Thymus (tissue), 11 donors: ENCODE data around the gene CRCP. TPM values are rescaled to one million over a fixed set of nuclear protein-coding genes. Genes with fewer than 3 reads are reported as not detected.
"Not testable (repeated sequence)": the region's sequence is repeated elsewhere in the genome, so short reads cannot be mapped to it uniquely, and the experiment has no call there.

Experiments used
- DNase-seq, 9 donors: peaks; one replicate each; pipeline ENCODE4 v3.0.0-alpha.2; 2013; ENCODE audit warnings: low spot score in 9 of 9, low read depth in 6 of 9, missing footprints in 1 of 9
- H3K27ac ChIP-seq, 2 donors: one replicate each; pipeline ENCODE4 v1.5.1; 2013; ENCODE audit warnings: control low read depth in 1 of 2, low read depth in 1 of 2, low read length in 1 of 2, mild to moderate bottlenecking in 1 of 2, moderate library complexity in 1 of 2
- H3K27me3 ChIP-seq, 2 donors: one replicate each; pipeline ENCODE4 v1.5.1; 2013; ENCODE audit warnings: low read length in 1 of 2; ENCODE audit not compliant: control insufficient read depth in 2 of 2, insufficient read depth in 1 of 2
- H3K36me3 ChIP-seq, 2 donors: one replicate each; pipeline ENCODE4 v1.5.1; 2013; ENCODE audit warnings: low read length in 1 of 2, mild to moderate bottlenecking in 1 of 2, moderate library complexity in 1 of 2; ENCODE audit not compliant: control insufficient read depth in 2 of 2, insufficient read depth in 2 of 2
- H3K4me1 ChIP-seq, 2 donors: one replicate each; pipeline ENCODE4 v1.5.1; 2013; ENCODE audit warnings: low read length in 2 of 2; ENCODE audit not compliant: control insufficient read depth in 2 of 2, insufficient read depth in 2 of 2
- H3K4me3 ChIP-seq, 2 donors: one replicate each; pipeline ENCODE4 v1.5.1; 2013; ENCODE audit warnings: low read length in 2 of 2, control low read depth in 1 of 2, mild to moderate bottlenecking in 1 of 2
- H3K9me3 ChIP-seq, 2 donors: one replicate each; pipeline ENCODE4 v1.5.1; 2013; ENCODE audit warnings: low read length in 1 of 2, mild to moderate bottlenecking in 1 of 2; ENCODE audit not compliant: control insufficient read depth in 2 of 2, insufficient read depth in 1 of 2
- WGBS: extraction: QIAGEN DNeasy Blood & Tissue Kit; methylation state at CpG from one replicate; pipeline ENCODE4 v1.1.7; 2013; 5-methylcytosine and 5-hydroxymethylcytosine counted together
- polyA plus RNA-seq: library from polyadenylated mRNA; stranded (reverse); fragments of 200-250 nt; gene quantifications from one replicate; pipeline ENCODE4 v1.2.3, GENCODE V29; 2013
- total RNA-seq: library from RNA; stranded (reverse); fragments of 120-200 nt; gene quantifications from one replicate; pipeline ENCODE4 v1.2.4, GENCODE V29; 2013
- donor health status: healthy.

CRCP gene
- total and polyA plus RNA-seq, 2 donors, result 18.8 to 23.6 TPM

GRCh38 chr7:66143876-66144332 is 29.3 kb downstream of the CRCP start:
- peaks cover 41 to 59% of the 10 kb centered on the region in 2 donors for H3K36me3 ChIP-seq

GRCh38 chr7:66145400-66146104 is 30.9 kb downstream of the CRCP start:
- no peaks in the 10 kb centered on the region for H3K9me3 ChIP-seq
- 97% methylated on average over 17 of the region's 17 CpGs for WGBS
- no peaks in the 10 kb centered on the region for H3K27me3 ChIP-seq
- H3K4me1 ChIP-seq, result no peaks in the 10 kb centered on the region
- no peak for DNase-seq
- no peak overlapping the region for H3K4me3 ChIP-seq
- no peak overlapping the region for H3K27ac ChIP-seq
- H3K36me3 ChIP-seq, result peaks cover 39 to 56% of the 10 kb centered on the region in 2 donors

More at GRCh38 chr7:66143876-66144332, 29.3 kb downstream of the CRCP start:
- no peaks in the 10 kb centered on the region for H3K27me3 ChIP-seq
- H3K9me3 ChIP-seq, result peaks cover 0 to 1% of the 10 kb centered on the region in 2 donors
- no peaks in the 10 kb centered on the region for H3K4me1 ChIP-seq
- H3K4me3 ChIP-seq, result no peak overlapping the region
- WGBS, result 96% methylated on average over 2 of the region's 2 CpGs
- H3K27ac ChIP-seq, result no peak overlapping the region
- no peak for DNase-seq

GRCh38 chr7:66146701-66147100 is 32.1 kb downstream of the CRCP start:
- 97% methylated on average over 5 of the region's 5 CpGs for WGBS
- Histone ChIP-seq H3K4me3 (no peak overlapping the region), H3K27me3 (no peaks in the 10 kb centered on the region), H3K27ac (no peak overlapping the region), H3K4me1 (no peaks in the 10 kb centered on the region), H3K36me3 (peaks cover 42 to 62% of the 10 kb centered on the region in 2 donors), H3K9me3 (no peaks in the 10 kb centered on the region)
- DNase-seq, result no peak

GRCh38 chr7:66147657-66148056 is 33.0 kb downstream of the CRCP start:
- not testable (repeated sequence) for H3K4me3 ChIP-seq, H3K27ac ChIP-seq, DNase-seq, H3K4me1 ChIP-seq, H3K9me3 ChIP-seq, H3K27me3 ChIP-seq
- H3K36me3 ChIP-seq, result peaks cover 47 to 62% of the 10 kb centered on the region in 2 donors
- WGBS, result over 99% methylated on average over 4 of the region's 4 CpGs

GRCh38 chr7:66150471-66150870 is 35.8 kb downstream of the CRCP start:
- DNase-seq, result no peak
- Histone ChIP-seq H3K9me3 (no peaks in the 10 kb centered on the region), H3K4me1 (peaks cover 0 to 2% of the 10 kb centered on the region in 2 donors), H3K27ac (peak overlapping the region; percentile 3 to 4), H3K27me3 (no peaks in the 10 kb centered on the region), H3K4me3 (no peak overlapping the region), H3K36me3 (peaks cover 50 to 62% of the 10 kb centered on the region in 2 donors)
- 80% methylated on average over 3 of the region's 3 CpGs for WGBS

- Histone ChIP-seq H3K36me3 (peaks cover 48 to 64% of the 10 kb centered on the region in 2 donors), H3K9me3 (no peaks in the 10 kb centered on the region), H3K4me3 (no peak overlapping the region), H3K27me3 (no peaks in the 10 kb centered on the region), H3K4me1 (peaks cover 0 to 2% of the 10 kb centered on the region in 2 donors), H3K27ac (no peak overlapping the region)
- no peak for DNase-seq
- WGBS, result 95% methylated on average over 12 of the region's 12 CpGs
These were observed 37.9 kb downstream of the CRCP start for GRCh38 chr7:66152371-66153191.

GRCh38 chr7:66153691-66154090 is 39.0 kb downstream of the CRCP start:
- Histone ChIP-seq H3K27ac (no peak overlapping the region), H3K4me1 (peaks cover 0 to 2% of the 10 kb centered on the region in 2 donors), H3K36me3 (peaks cover 55 to 65% of the 10 kb centered on the region in 2 donors), H3K4me3 (no peak overlapping the region), H3K27me3 (no peaks in the 10 kb centered on the region), H3K9me3 (peaks cover 0 to 2% of the 10 kb centered on the region in 2 donors)
- WGBS, result 98% methylated on average over 11 of the region's 11 CpGs
- DNase-seq, result no peak

- H3K9me3 ChIP-seq, H3K27me3 ChIP-seq, H3K4me1 ChIP-seq, H3K4me3 ChIP-seq, DNase-seq, H3K27ac ChIP-seq: not testable (repeated sequence)
- H3K36me3 ChIP-seq, result peaks cover 47 to 55% of the 10 kb centered on the region in 2 donors
- 99% methylated on average over 7 of the region's 7 CpGs for WGBS
These were observed 41.4 kb downstream of the CRCP start for GRCh38 chr7:66156035-66156434.

- H3K27me3 ChIP-seq, result no peaks in the 10 kb centered on the region
- peaks cover 0 to 2% of the 10 kb centered on the region in 2 donors for H3K9me3 ChIP-seq
- H3K4me1 ChIP-seq, result no peaks in the 10 kb centered on the region
- WGBS, result 95% methylated on average over 3 of the region's 3 CpGs
- H3K27ac ChIP-seq, result no peak overlapping the region
- DNase-seq, result no peak
- no peak overlapping the region for H3K4me3 ChIP-seq
- peaks cover 38 to 47% of the 10 kb centered on the region in 2 donors for H3K36me3 ChIP-seq
These were observed 42.4 kb downstream of the CRCP start for GRCh38 chr7:66157060-66157459.
